AG10803 (cell line): Measurements from ENCODE around the gene ERMP1.

ENCODE experiments used
- DNase-seq: peaks from one replicate; pipeline ENCODE4 v3.0.0; 2010; ENCODE audit warnings: low read depth
- H3K4me3 ChIP-seq: 2 replicates; pipeline ENCODE4 v1.5.1; 2011; ENCODE audit warnings: mild to moderate bottlenecking, low read length, control low read depth
- CTCF ChIP-seq: conservative IDR thresholded peaks from 2 replicates; pipeline ENCODE4 v1.5.1; 2011; ENCODE audit warnings: mild to moderate bottlenecking, low read length, control low read depth, inconsistent platforms

ERMP1 gene

GRCh38 chr9:5852987-5853386, 20.1 kb upstream of the ERMP1 start:
- no peak for TF ChIP-seq CTCF
- no peak for DNase-seq
- no peak overlapping the region for H3K4me3 ChIP-seq

DNA sequence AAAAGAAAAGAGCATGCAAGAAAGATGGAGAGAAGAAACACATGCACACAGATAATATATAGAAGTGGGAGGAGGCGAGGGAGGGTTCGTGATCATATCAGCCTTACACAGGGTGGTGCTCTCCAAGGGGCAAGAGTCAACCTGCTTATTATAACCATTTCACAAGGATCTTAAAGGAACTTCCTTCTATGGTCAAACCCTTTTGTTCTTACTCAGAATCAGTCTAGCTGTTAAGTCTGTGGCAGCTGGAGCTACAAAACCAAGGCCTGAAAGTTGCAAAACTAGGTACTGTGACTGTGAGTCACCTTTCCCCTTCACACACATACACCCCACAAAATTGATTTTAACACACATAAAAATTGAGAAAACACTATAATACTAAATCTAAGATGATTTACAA, 18.5 kb upstream of the ERMP1 start:
- DNase-seq: peak; percentile 67

DNA sequence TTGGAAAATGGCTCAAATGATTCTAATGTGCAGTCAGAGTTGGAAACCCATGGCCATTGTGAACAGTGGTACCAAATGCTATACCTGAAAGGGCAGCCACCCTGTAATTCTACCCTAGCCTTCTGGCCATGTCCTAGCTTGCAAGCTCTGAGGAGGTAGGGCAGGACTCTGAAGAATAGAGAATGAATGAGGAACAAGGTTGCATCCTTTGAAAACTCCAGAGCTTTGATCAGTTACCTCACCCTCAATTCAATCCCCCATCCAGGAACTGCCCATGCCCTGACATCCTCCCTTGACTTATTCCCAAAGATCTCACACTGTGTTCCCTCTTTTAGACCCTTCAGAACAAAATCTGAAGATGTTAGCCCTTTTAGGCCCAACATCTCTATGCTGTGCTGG, 17.8 kb upstream of the ERMP1 start:
- DNase-seq: no peak
- TF ChIP-seq CTCF: no peak
- no peak overlapping the region for H3K4me3 ChIP-seq

More for the DNA sequence above, 18.5 kb upstream of the ERMP1 start:
- no peak for TF ChIP-seq CTCF
- H3K4me3 ChIP-seq: no peak overlapping the region

- H3K4me3 ChIP-seq: no peak overlapping the region
- DNase-seq: no peak
- TF ChIP-seq CTCF: no peak
Observed at GRCh38 chr9:5848372-5848882, 15.5 kb upstream of the ERMP1 start.

DNA sequence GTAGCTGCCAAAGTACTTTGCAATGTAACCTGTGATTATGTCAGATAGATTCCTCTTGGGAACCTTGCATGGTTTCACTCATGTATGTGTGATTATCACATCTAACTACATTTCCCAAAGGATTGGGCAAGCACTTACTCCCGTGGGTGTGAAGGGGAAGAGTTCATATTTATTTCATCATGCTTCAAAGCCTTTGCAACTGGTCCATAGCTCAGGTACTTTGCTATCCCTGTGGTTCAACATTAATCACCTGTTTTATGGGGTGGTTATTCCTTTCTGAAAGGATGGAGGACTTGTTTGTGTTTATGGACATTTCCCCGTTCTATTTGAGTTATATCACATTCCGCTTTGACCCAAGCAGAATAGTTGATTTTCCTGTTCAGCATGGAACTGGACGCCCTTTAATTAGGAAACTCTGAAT, 13.6 kb upstream of the ERMP1 start:
- peak; percentile 49 for DNase-seq

DNA sequence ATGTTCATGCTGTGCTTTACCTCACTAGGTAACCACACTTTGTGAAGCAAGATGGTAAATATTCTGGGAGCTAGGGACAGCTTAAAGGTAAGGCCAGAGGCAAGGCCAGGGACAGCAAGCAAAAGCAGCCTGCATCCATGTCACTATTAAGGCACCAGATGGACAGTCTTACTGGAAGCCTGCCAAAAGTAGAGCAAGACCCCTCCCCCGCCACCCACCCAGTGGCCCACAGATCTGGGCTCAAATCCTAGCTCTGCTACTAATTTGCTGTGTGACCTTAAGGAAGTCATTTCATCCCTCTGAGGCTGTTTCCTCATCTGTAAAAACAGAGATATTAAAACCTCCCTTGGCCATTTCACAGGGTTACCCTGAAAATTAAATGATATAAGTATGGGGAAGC, 13.2 kb upstream of the ERMP1 start:
- DNase-seq: no peak
- no peak overlapping the region for H3K4me3 ChIP-seq
- no peak for TF ChIP-seq CTCF

More for the DNA sequence above, 13.6 kb upstream of the ERMP1 start:
- H3K4me3 ChIP-seq: no peak overlapping the region
- no peak for TF ChIP-seq CTCF

- no peak for DNase-seq
- no peak overlapping the region for H3K4me3 ChIP-seq
Observed at GRCh38 chr9:5845157-5845531, 12.2 kb upstream of the ERMP1 start.

More at GRCh38 chr9:5845157-5845531, 12.2 kb upstream of the ERMP1 start:
- TF ChIP-seq CTCF: no peak
